H9 (cell line): ENCODE measurements around the gene TCF7L1. TPM values are rescaled to one million over a fixed set of nuclear protein-coding genes. Genes with fewer than 3 reads are reported as not detected.

Source experiments
- DNase-seq: peaks from one replicate; pipeline ENCODE4 v3.0.0-alpha.2; 2017
- H2AFZ ChIP-seq: one replicate; pipeline ENCODE4 v1.6.1; 2013; ENCODE audit warnings: mild to moderate bottlenecking, low read length, control low read depth, moderate library complexity
- H2AK5ac ChIP-seq: 2 replicates; pipeline ENCODE4 v1.6.1; 2013; ENCODE audit warnings: low read length, control low read depth, mixed read lengths; ENCODE audit not compliant: insufficient read length
- H2BK120ac ChIP-seq: one replicate; pipeline ENCODE4 v1.6.1; 2013; ENCODE audit warnings: low read depth, mild to moderate bottlenecking, low read length, control low read depth, inconsistent platforms; ENCODE audit not compliant: poor library complexity, severe bottlenecking
- H2BK12ac ChIP-seq: 2 replicates; pipeline ENCODE4 v1.6.1; 2013; ENCODE audit warnings: low read length, control low read depth, mixed read lengths, low read depth; ENCODE audit not compliant: insufficient read length
- H2BK15ac ChIP-seq: 2 replicates; pipeline ENCODE4 v1.6.1; 2013; ENCODE audit warnings: low read depth, low read length, control low read depth
- H2BK20ac ChIP-seq: one replicate; pipeline ENCODE4 v1.6.1; 2013; ENCODE audit warnings: low read depth, mild to moderate bottlenecking, low read length, control low read depth, inconsistent platforms; ENCODE audit not compliant: poor library complexity, severe bottlenecking
- H2BK5ac ChIP-seq: 2 replicates; pipeline ENCODE4 v1.6.1; 2013; ENCODE audit warnings: low read length, control low read depth, mixed read lengths; ENCODE audit not compliant: insufficient read length
- H3K14ac ChIP-seq: 2 replicates; pipeline ENCODE4 v1.6.1; 2013; ENCODE audit warnings: low read length, control low read depth; ENCODE audit not compliant: insufficient read depth
- H3K18ac ChIP-seq: 2 replicates; pipeline ENCODE4 v1.6.1; 2013; ENCODE audit warnings: low read depth, mild to moderate bottlenecking, mixed read lengths, low read length, control low read depth; ENCODE audit not compliant: insufficient read length
- H3K23ac ChIP-seq: 2 replicates; pipeline ENCODE4 v1.6.1; 2013; ENCODE audit warnings: low read length, control low read depth, mixed read lengths, low read depth; ENCODE audit not compliant: insufficient read length
- H3K23me2 ChIP-seq: 2 replicates; pipeline ENCODE4 v1.6.1; 2013; ENCODE audit warnings: low read depth, mild to moderate bottlenecking, mixed read lengths, low read length, control low read depth; ENCODE audit not compliant: insufficient read length, poor library complexity, severe bottlenecking
- H3K27ac ChIP-seq: 2 replicates; pipeline ENCODE4 v1.5.1; 2013; ENCODE audit warnings: low read length, control low read depth, mixed read lengths, low read depth; ENCODE audit not compliant: insufficient read length
- H3K27me3 ChIP-seq: 2 replicates; pipeline ENCODE4 v1.6.1; 2013; ENCODE audit warnings: low read length, control low read depth, inconsistent platforms; ENCODE audit not compliant: insufficient read depth
- H3K4ac ChIP-seq: 2 replicates; pipeline ENCODE4 v1.6.1; 2013; ENCODE audit warnings: low read depth, mild to moderate bottlenecking, control low read depth, inconsistent platforms, low read length, moderate library complexity
- H3K4me1 ChIP-seq: 2 replicates; pipeline ENCODE4 v1.6.1; 2013; ENCODE audit warnings: low read length, control low read depth, inconsistent platforms; ENCODE audit not compliant: insufficient read depth
- H3K4me2 ChIP-seq: 2 replicates; pipeline ENCODE4 v1.6.1; 2013; ENCODE audit warnings: low read length, control low read depth, mixed read lengths; ENCODE audit not compliant: insufficient read length, insufficient read depth
- H3K56ac ChIP-seq: 2 replicates; pipeline ENCODE4 v1.6.1; 2013; ENCODE audit warnings: low read depth, mild to moderate bottlenecking, mixed read lengths, low read length, control low read depth; ENCODE audit not compliant: insufficient read length
- H3K79me1 ChIP-seq: 2 replicates; pipeline ENCODE4 v1.6.1; 2013; ENCODE audit warnings: low read depth, mild to moderate bottlenecking, moderate library complexity, low read length, control low read depth, inconsistent platforms; ENCODE audit not compliant: insufficient read depth, poor library complexity, severe bottlenecking
- H3K79me2 ChIP-seq: 2 replicates; pipeline ENCODE4 v1.6.1; 2013; ENCODE audit warnings: low read length, control low read depth, inconsistent platforms; ENCODE audit not compliant: insufficient read depth
- H3K9ac ChIP-seq: 2 replicates; pipeline ENCODE4 v1.6.1; 2013; ENCODE audit warnings: low read length, control low read depth, mixed read lengths; ENCODE audit not compliant: insufficient read length; ENCODE audit errors: extremely low read depth
- H3K9me3 ChIP-seq: one replicate; pipeline ENCODE4 v1.6.1; 2013; ENCODE audit warnings: low read depth, low read length, inconsistent platforms; ENCODE audit not compliant: control insufficient read depth
- H3T11ph ChIP-seq: one replicate; pipeline ENCODE4 v1.6.1; 2013; ENCODE audit warnings: mild to moderate bottlenecking, low read length, control low read depth, inconsistent platforms
- H4K20me1 ChIP-seq: one replicate; pipeline ENCODE4 v1.6.1; 2013; ENCODE audit not compliant: control insufficient read depth, insufficient read length, insufficient read depth
- H4K5ac ChIP-seq: 2 replicates; pipeline ENCODE4 v1.6.1; 2013; ENCODE audit warnings: low read depth, mild to moderate bottlenecking, mixed read lengths, low read length, control low read depth; ENCODE audit not compliant: insufficient read length
- H4K8ac ChIP-seq: replicated peaks from 2 replicates; pipeline ENCODE4 v1.6.1; 2013; ENCODE audit warnings: low read length, control low read depth, mixed read lengths, low read depth; ENCODE audit not compliant: insufficient read length
- H4K91ac ChIP-seq: 2 replicates; pipeline ENCODE4 v1.6.1; 2013; ENCODE audit warnings: low read depth, mild to moderate bottlenecking, moderate library complexity, mixed read lengths, low read length, control low read depth; ENCODE audit not compliant: insufficient read length
- H3K27ac Mint-ChIP-seq, 3 experiments: 2 replicates in 2 of 3; 3 replicates in 1 of 3; pipeline ENCODE4 v1.8.0; 2020 to 2021; ENCODE audit warnings: mixed read lengths in 3 of 3, mild to moderate bottlenecking in 1 of 3, moderate library complexity in 1 of 3
- H3K27me3 Mint-ChIP-seq: 2 replicates; pipeline ENCODE4 v1.8.0; 2021; ENCODE audit warnings: low read depth, mild to moderate bottlenecking, moderate library complexity, mixed read lengths
- H3K36me3 Mint-ChIP-seq, 3 experiments: 2 replicates in 2 of 3; 3 replicates in 1 of 3; pipeline ENCODE4 v1.8.0; 2020 to 2021; ENCODE audit warnings: low read depth in 3 of 3, mixed read lengths in 3 of 3; ENCODE audit not compliant: insufficient read depth in 1 of 3
- H3K4me1 Mint-ChIP-seq, 2 experiments: 2 replicates each; pipeline ENCODE4 v1.8.0; 2020; ENCODE audit warnings: mixed read lengths in 2 of 2
- H3K4me3 Mint-ChIP-seq, 2 experiments: 2 replicates in 1 of 2; 3 replicates in 1 of 2; pipeline ENCODE4 v1.8.0; 2020 to 2021; ENCODE audit warnings: mild to moderate bottlenecking in 2 of 2, mixed read lengths in 2 of 2, moderate library complexity in 1 of 2
- H3K9me3 Mint-ChIP-seq, 2 experiments: 2 replicates in 1 of 2; 3 replicates in 1 of 2; pipeline ENCODE4 v1.8.0; 2020; ENCODE audit warnings: mild to moderate bottlenecking in 2 of 2, mixed read lengths in 2 of 2, moderate library complexity in 1 of 2
- WGBS: extraction: QIAGEN DNeasy Blood & Tissue Kit; methylation state at CpG from one replicate; pipeline ENCODE4 v1.1.7; 2013; ENCODE audit warnings: missing lambda C conversion rate, low lambda C conversion rate, mixed read lengths; ENCODE audit not compliant: insufficient read length; ENCODE audit errors: extremely low coverage; 5-methylcytosine and 5-hydroxymethylcytosine counted together
- total RNA-seq: library from RNA; stranded (reverse); gene quantifications from 2 replicates; pipeline ENCODE4 v1.2.1, GENCODE V29; 2021
- TF ChIP-seq, protein P1 (sequence below): fragments of 200-600 bp; sonication (generic); conservative IDR thresholded peaks from 3 replicates; pipeline ENCODE4 v1.8.0; 2021; ENCODE audit warnings: antibody characterized with exemption, mild to moderate bottlenecking

The TCF7L1 gene
- total RNA-seq, 1 experiment from 2014 or later = 112 TPM

DNA sequence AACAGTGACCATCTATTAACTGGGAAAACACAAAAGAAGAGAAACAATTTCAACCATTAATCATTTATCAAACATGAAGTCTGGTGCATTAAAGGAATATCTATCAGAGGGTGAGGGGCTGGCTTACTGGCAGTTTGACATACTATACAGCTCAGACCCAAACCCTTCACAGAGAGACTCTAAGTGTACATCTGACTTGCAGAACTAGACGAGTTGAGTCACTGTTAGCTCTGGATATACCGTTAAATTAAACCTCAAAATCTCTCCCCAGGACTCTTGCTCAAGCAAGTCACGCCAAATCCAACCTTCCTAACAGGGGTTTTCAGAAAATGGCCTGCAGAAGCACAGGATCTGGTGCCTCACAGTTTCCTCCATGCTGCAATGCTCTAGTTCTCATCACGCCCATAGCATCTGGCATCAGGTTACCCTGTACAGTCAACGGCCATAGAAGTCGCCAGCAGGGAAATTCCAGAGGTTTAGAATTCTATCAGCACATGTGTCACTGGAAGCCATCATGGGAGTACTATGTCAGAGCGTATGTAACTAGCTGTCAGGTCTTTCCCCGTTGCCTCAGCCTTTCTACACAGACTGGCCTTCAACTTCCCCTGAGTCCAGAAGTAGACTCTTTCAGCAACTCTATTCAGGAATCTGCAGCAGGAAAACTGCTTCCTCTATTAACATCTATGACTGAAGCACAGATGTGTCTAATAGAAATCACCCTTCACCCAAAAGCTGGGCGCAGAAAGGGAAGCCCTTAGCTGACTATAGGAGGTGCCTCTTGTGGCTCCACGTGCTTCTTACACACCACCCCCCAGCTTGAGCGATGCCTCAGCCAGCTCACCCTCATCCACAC is 185.3 kb downstream of the TCF7L1 start:
- Histone ChIP-seq H2BK12ac (no peak overlapping the region), H3K4ac (no peak overlapping the region), H3K4me1 (no peaks in the 10 kb centered on the region), H2BK20ac (no peak overlapping the region), H3K9me3 (no peaks in the 10 kb centered on the region), H3K79me2 (no peaks in the 10 kb centered on the region), H3K18ac (no peak overlapping the region), H2BK120ac (no peak overlapping the region), H3K14ac (no peak overlapping the region), H3K27me3 (no peaks in the 10 kb centered on the region), H4K91ac (no peak overlapping the region), H4K20me1 (no peaks in the 10 kb centered on the region), H3K79me1 (no peaks in the 10 kb centered on the region), H2BK15ac (no peak overlapping the region), H3K23ac (no peak overlapping the region), H3K9ac (no peak overlapping the region), H3K56ac (no peak overlapping the region), H4K5ac (no peak overlapping the region), H3T11ph (no peak overlapping the region), H3K27ac (no peak overlapping the region), H3K23me2 (no peaks in the 10 kb centered on the region), H4K8ac (no peak overlapping the region), H3K4me2 (no peak overlapping the region), H2BK5ac (no peak overlapping the region), H2AFZ (no peak overlapping the region), H2AK5ac (no peak overlapping the region)
- TF ChIP-seq, protein P1, sequence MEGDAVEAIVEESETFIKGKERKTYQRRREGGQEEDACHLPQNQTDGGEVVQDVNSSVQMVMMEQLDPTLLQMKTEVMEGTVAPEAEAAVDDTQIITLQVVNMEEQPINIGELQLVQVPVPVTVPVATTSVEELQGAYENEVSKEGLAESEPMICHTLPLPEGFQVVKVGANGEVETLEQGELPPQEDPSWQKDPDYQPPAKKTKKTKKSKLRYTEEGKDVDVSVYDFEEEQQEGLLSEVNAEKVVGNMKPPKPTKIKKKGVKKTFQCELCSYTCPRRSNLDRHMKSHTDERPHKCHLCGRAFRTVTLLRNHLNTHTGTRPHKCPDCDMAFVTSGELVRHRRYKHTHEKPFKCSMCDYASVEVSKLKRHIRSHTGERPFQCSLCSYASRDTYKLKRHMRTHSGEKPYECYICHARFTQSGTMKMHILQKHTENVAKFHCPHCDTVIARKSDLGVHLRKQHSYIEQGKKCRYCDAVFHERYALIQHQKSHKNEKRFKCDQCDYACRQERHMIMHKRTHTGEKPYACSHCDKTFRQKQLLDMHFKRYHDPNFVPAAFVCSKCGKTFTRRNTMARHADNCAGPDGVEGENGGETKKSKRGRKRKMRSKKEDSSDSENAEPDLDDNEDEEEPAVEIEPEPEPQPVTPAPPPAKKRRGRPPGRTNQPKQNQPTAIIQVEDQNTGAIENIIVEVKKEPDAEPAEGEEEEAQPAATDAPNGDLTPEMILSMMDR = no peak
- H3K4me3 Mint-ChIP-seq = no peak overlapping the region
- no peaks in the 10 kb centered on the region; the same call in 1 of the 2 replicates for H3K27me3 Mint-ChIP-seq
- H3K36me3 Mint-ChIP-seq = peaks cover 29 to 57% (median 53%) of the 10 kb centered on the region in 3 experiments; a peak in 6 of 7 replicates
- no peak overlapping the region for H3K27ac Mint-ChIP-seq
- no peaks in the 10 kb centered on the region for H3K9me3 Mint-ChIP-seq
- WGBS = no CpG with 5 or more reads among the region's 11 CpGs
- H3K4me1 Mint-ChIP-seq = peaks cover 0 to 2% of the 10 kb centered on the region in 2 experiments; a peak in 1 of 4 replicates
- DNase-seq = no peak
